GM19455 (cell line): ENCODE measurements around the gene KDM4B.
"Not testable (repeated sequence)": the region's sequence is repeated elsewhere in the genome, so short reads cannot be mapped to it uniquely, and the experiment has no call there.

ENCODE experiments used
- ATAC-seq: cut with Tn5 transposase; IDR thresholded peaks from one replicate; pipeline ENCODE4 v1.9.1; 2021; ENCODE audit not compliant: unreplicated experiment

Gene KDM4B

GRCh38 chr19:4968462-4969291 is at the start of gene KDM4B:
TSS of gene KDM4B (plus strand) at chr19:4969113. CDS start at chr19:5032891, 63,778 bp downstream.
- ATAC-seq, result peak; percentile 91

DNA sequence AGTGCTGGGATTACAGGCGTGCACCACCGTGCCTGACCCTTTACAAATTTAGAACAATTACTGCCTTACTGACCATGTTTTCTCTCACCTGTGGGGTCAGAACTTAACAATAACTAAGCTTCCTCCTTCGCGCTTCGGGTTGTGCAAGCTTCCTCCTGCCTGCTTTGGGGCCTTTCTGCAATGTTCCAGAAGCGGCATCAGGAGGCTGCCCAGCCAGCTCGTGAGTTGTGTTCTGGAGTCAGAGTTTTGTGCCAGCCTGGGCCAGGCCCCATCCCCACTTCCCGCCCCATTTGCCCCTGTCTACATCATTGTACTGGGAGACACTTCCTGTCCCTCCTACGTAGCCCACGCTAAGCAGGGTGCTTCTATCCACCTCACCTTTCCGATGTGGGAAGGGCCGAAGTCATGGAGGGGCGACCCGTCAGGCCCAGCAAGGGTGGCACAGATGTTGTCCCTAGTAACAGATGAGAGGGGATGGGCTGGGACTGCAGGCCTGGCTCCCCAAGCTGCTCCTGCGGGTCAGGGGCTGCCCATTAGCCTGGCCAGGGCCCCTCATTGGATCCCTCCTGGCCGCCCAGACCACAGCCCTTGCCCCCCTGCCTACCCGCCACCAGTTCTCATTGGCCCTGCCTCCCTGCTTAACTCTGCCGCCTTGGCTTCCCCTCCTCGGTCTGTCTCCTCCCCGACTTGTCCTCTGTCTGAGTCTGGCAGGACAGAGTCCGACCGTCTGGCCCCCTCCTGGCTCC is 46.2 kb upstream of the KDM4B start:
- ATAC-seq, result no peak

DNA sequence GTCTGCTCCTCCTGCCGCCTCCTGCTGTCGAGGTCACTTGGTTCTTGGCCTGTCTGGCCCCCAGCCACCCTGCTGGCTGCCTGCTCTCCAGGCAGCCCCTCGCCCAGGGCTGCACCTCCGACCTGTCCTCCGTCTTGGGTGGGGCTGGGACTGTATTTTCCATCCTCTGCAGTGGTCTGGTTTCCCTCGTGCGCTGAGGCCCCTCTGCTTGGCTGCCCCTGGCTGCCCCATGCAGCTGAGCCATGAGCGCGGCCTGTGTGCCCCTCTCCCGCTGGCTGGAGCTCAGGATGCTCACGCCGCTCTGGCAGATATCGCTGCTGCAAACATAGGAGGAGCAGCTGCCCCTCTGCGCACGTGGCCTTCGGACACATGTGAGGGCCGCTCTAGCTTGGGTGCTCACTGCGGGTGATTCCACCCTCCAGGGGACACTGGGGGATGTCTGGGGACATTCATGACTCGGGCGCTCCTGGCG is 45.6 kb upstream of the KDM4B start:
- ATAC-seq, result no peak

DNA sequence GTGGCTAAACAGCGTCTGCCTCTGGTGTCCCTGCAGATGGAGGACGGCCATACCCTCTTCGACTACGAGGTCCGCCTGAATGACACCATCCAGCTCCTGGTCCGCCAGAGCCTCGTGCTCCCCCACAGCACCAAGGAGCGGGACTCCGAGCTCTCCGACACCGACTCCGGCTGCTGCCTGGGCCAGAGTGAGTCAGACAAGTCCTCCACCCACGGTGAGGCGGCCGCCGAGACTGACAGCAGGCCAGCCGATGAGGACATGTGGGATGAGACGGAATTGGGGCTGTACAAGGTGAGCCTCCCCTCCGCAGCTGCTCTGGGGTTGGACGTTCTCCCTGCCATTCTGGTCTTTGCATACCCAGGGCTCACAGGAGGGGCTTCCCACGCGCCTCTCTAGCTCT is 39.7 kb upstream of the KDM4B start:
- no peak for ATAC-seq

GRCh38 chr19:4930664-4931063 is 38.2 kb upstream of the KDM4B start:
- no peak for ATAC-seq

GRCh38 chr19:4932711-4933110 is 36.2 kb upstream of the KDM4B start:
- ATAC-seq, result no peak

DNA sequence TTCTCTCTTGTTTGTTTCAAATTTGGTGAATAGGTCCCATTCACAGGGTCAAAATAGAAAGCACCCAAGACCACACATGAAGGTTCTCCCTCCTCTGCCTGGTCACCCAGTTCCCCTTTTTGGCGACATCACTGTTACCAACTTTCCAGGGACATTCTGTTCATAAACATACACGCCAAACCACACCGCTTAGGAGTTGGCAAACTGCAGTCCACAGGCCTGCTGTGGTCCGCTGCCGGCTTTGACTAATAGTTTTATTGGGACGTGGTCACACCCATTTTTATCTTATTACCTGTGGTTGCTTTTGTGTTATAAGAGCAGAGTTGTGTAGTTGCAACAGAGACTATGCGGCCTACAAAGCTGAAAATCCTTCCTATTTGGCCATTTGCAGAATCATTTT is 35.4 kb upstream of the KDM4B start:
- ATAC-seq, result no peak

DNA sequence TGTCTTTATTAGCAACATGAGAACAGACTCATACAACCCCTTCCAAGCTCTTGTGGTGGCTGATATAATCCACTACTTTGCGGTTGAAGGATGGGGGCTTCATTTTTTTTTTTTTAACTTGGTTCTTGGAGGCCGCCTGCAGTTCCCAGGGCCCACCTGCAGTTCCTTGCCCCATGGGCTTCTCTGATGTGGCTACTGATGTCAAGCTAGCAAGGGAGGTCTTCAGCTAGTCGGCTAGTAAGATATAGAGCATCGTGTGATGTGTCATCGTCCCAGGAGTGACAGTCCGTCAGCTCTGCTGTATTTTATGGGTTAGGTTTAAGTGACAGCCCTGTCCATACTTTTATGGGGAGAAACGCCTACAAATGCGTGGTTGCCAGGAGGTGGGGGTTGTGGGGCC is 33.5 kb upstream of the KDM4B start:
- no peak for ATAC-seq

DNA sequence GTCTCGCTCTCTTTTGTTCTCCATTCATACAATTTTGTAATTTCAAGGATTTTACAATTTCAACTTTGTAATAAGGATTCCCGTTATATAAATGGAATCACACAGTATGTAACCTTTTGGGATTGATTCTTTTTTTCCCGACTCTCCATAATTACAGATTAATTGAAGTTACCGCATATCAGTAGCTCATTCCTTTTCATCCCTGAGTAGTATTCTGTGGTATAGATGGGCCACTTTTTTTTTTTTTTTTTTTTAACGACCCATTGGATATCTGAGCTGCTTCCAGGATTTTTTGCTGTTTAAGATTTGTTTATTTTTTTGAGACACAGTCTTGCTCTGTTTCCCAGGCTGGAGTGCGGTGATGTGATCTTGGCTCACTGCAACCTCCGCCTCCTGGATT is 31.9 kb upstream of the KDM4B start:
- no peak for ATAC-seq

- ATAC-seq, result not testable (repeated sequence)
Measured at GRCh38 chr19:4938461-4938860, 30.5 kb upstream of the KDM4B start.

- no peak for ATAC-seq
Measured at GRCh38 chr19:4939466-4939865, 29.4 kb upstream of the KDM4B start.

DNA sequence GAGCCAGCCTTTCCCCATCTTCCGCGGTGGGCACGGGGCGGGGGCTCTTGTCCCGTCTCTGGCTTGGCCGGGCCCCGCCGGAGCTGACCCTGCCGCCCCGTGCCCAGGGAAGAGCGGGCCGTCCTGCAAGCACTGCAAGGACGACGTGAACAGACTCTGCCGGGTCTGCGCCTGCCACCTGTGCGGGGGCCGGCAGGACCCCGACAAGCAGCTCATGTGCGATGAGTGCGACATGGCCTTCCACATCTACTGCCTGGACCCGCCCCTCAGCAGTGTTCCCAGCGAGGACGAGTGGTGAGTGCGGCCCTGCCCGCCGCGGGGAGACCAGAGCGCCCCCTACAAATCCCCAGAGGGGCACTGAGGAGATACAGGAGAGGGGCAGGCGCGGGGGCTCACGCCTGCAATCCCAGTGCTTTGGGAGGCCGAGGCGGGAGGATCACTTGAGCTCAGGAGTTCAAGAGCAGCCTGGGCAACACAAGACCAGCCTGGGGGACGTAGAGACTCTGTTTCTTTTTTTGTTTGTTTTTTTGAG is 27.2 kb upstream of the KDM4B start:
- ATAC-seq, result not testable (repeated sequence)

DNA sequence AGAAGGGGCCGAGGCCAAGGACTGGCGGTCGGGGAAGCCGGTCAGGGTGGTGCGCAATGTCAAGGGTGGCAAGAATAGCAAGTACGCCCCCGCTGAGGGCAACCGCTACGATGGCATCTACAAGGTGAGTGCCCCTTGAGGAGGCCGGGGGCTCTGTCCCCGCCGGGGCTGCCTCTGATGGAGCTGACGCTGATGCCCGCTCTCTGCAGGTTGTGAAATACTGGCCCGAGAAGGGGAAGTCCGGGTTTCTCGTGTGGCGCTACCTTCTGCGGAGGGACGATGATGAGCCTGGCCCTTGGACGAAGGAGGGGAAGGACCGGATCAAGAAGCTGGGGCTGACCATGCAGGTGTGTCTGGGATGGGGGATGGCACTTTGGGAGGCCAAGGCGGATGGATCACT is 18.3 kb upstream of the KDM4B start:
- not testable (repeated sequence) for ATAC-seq

- no peak for ATAC-seq
Measured at GRCh38 chr19:4951656-4952055, 17.3 kb upstream of the KDM4B start.

GRCh38 chr19:4952945-4953344 is 16.0 kb upstream of the KDM4B start:
- no peak for ATAC-seq

DNA sequence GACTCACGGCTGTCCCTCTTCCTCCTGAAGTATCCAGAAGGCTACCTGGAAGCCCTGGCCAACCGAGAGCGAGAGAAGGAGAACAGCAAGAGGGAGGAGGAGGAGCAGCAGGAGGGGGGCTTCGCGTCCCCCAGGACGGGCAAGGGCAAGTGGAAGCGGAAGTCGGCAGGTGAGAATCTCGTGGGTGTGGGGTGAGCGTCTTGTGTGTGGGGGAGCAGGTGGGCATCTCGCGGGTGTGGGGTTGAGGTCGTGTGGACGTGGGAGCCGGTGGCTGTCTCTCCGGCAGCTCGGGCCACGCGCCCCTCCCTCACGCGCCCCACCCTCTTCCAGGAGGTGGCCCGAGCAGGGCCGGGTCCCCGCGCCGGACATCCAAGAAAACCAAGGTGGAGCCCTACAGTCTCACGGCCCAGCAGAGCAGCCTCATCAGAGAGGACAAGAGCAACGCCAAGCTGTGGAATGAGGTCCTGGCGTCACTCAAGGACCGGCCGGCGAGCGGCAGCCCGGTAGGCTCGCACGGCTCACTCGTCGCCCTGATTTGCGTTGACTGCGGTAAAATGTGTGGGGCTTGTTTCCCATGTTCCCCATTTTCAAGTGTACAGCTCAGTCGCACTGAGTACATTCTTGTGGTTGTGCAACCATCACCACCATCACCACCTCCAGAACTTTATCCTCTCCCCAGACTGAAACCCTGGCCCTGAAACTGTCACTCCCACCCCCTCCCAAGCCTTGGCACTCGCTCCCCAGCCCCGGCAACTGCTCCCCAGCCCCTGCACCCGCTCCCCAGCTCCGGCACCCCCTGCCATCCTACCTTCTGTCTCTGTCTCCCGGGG is 14.4 kb upstream of the KDM4B start:
- not testable (repeated sequence) for ATAC-seq

GRCh38 chr19:4955274-4955673 is 13.6 kb upstream of the KDM4B start:
- ATAC-seq, result no peak

GRCh38 chr19:4957981-4958380 is 10.9 kb upstream of the KDM4B start:
- no peak for ATAC-seq

GRCh38 chr19:4962085-4962619 is 6.8 kb upstream of the KDM4B start:
- no peak for ATAC-seq

GRCh38 chr19:4965061-4965460 is 3.9 kb upstream of the KDM4B start:
- ATAC-seq, result no peak

DNA sequence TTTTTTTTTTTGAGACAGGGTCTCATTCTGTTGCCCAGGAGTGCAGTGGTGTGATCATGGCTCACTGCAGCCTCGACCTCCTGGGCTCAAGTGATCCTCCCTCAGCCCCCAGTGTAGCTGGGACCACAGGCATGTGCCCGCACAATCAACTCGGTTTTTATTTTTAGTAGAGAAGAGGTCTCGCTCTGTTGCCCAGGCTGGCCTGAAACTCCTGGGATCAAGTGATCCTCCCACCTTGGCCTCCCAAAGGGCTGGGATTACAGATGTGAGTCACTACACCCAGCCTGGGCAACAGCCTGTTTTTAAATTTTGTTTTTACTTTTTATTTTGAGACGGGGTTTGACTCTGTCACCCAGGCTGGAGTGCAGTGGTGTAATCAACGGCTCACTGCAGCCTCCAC is 2.3 kb upstream of the KDM4B start:
- no peak for ATAC-seq
